Stimulated activated CD4-positive, alpha-beta T cell treated with anti-CD3 and anti-CD28 coated beads, Interleukin-2, amount 100 ng/mL, for 4 hours (primary cell): ENCODE measurements around the gene XPOT.
A peak's percentile ranks its signal among the peaks of the same experiment; 100 is the strongest.

Experiments used
- DNase-seq: peaks from one replicate; pipeline ENCODE4 v3.0.0-alpha.2; 2020; ENCODE audit warnings: low read depth

The XPOT gene

DNA sequence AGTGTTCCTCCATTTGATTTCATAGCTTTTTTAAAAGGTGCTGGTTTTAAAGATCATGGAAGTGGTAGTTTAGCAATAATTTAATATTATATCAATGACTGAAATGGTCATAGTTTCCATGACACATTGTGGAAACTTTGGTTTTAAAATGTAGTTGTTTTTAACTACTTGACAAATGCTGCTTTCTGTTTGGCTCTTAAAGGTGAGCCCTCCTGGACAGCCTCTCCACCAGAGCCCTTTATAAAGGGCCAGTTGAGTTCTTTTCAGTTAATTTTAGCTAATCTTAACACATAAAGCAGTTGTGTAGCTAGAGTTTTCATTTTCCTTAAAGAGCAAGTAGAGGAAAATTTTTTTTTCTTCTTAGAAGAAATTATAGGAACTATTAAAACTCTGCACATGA lies 14.0 kb downstream of the XPOT start:
- DNase-seq: no peak

DNA sequence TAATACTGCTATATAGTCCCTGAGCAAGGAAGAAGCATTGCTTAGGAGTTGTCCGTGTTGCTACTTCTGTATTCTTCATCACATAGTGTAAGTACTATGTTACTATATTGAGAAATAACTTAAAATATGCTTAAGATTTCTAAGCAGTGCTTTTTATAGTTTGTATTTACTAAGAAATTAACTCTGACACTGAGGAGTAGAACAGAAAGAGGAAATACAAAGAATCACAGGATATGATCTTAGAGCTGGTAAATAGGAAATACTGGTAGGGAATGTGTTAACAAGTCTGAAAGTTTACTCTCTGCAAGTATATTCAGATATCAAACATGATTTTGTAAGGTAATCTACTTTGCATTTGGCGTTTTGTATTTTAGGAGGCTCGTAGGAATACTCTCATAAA lies 15.5 kb downstream of the XPOT start:
- no peak for DNase-seq

DNA sequence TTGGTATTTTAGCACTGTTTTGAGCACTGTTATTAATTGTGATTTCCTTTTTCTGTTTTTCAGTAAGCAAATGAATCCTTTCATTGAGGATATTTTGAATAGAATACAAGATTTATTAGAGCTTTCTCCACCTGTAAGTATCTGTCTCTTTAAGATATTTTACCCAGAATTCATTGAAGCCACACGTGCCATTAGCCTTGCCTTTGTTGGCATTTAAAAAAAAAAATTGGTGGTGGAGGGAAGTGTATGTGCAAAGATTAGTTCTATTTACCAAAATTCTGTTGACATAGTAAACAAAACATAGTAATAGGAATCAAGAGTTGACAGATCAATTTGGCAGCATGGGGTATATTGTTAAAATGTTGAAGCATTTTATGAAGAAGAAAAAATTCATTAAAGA lies 23.8 kb downstream of the XPOT start:
- no peak for DNase-seq

DNA sequence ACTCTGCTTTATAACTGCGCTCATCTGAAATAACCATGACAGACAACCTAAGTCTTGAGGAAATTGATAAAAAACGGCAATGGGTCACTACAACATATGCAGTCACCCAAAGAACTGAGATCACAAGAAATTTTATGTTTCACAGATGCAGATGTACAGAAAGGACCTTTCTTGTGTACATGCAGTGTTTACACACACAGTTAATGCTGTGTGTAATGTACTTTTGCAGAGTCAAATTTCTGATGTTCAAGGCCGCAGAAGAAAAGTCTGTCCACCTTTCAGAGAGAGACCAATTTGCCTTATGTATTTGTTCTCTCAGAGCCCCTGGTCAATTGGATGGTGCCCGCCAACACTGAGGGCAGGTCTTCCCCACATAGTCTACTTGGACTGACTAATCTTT lies 24.8 kb downstream of the XPOT start:
- DNase-seq: no peak

DNA sequence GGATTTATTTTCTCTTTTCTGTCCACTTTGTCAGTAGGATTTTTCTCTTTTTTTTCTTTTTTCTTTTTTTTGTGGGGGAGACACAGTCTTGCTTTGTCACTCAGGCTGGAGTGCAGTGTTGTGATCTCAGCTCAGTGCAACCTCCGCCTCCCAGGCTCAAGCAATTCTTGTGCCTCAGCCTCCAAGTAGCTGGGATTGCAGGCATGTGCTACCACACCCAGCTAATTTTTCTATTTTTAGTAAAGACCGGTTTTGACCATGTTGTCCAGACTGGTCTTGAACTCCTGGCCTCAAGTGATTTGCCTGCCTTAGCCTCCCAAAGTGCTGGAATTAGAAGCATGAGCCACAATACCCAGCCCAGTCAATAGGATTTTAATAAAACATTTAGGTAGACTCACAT lies 26.7 kb downstream of the XPOT start:
- DNase-seq: no peak

DNA sequence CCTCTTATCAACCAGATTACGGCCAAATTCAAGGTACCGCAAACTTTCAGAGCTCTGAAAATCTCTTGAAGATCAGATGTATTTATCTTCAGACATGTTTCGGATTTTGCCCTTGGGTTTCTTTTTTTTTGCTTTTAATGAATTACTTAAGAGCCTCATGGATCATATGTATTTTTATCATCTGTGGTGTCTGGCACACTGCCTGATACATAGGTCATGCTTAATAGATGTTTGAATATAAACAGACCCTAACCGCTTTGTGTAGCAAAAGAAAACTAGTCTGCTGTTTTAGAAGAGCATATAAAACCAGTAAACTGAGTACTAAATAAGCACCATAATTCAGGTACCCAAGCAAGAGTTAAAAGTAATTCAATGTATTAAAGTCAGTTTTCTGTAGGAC lies 27.6 kb downstream of the XPOT start:
- no peak for DNase-seq

DNA sequence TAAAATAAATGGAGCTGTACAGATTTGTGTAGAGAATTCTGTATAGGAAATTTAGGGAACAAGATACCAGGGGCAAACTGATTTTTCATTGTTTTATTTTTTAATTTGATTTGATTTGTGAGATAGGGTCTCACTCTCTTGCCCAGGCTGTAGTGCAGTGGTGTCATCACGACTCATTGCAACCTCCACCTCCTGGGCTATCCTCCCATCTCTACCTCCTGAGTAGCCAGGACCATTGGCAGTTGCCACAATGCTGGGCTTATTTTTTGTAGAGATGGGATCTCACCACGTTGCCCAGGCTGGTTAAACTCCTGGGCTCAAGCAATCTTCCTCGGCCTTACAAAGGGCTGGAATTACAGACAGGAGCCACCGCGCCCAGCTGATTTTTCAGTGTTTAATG lies 29.7 kb downstream of the XPOT start:
- DNase-seq: no peak

DNA sequence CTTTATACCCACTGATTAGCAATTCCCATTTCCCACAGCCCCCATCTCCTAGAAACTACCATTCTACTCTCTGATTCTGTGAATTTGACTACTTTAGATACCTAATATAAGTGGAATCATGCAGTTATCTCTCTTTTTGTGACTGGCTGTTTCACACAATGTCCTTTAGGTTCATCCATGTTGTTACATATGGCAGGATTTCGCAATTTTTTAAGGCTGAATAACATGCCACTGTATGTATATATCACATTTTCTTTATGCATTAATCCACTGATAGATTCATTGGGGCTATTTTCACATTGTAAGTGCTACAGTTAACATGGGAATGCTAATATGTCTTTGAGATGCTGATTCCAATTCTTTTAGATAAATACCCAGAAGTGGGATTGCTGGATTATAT lies 35.9 kb downstream of the XPOT start:
- DNase-seq: no peak

DNA sequence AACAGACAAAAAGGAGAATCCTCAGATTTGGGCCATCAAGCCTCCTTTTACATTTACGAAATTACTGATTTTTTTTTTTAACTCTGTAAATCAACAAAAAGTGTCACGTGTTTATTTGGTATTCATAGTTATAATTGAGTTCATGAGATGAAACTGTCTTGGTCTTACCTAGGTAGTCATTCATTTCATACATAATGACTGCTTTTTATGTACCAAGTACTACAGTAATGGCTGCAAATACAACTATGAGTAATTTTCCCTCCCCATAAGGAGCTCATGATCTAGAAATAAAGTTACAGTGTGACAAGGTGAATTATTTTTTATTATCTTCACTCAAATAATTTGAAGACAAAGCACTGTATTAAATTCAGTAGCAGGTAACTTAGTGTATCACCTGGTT lies 41.3 kb downstream of the XPOT start:
- DNase-seq: no peak

DNA sequence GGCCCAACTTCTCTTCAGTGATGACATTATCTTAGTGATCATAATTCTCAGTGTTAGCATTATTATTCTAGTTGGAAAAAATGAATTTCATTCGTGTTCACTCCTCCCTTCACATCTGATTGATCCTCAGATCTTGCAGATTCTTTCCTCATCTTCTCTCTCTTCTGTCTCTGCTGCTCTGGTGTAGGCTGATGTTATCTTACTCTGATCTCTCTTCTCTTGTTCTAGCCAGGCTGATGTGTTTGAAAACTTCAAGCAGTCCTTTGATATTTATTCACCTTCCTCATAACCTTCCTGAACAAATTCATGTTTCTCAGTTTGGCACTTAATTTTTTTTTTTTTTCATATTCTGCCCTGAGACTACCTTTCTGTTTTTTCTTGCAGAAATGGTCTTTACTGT lies 42.1 kb downstream of the XPOT start:
- DNase-seq: no peak

DNA sequence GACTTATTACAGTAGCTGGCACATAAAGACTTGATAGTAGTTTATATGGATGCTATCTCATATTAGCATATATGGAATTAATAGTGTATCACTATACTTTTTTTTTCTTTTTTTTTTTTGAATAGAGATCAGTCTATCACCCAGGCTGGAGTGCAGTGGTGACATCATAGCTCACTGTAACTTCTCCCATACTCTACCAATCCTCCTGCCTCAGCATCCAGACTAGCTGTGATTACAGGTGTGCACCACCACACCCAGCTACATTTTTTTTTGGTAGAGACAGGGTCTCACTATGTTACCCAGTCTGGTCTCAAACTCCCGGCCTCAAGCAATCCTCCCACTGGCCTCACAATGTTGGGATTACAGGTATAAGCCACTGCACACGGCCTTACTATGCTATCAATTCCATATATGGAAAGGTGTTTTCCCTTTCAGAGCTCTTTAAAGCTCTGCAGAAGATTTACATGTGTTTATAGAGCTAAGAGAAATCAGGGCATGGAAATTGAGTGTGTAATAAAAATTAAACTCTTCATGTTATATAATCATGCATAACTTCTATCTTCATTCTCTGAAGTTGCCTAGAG lies 46.0 kb downstream of the XPOT start:
- no peak for DNase-seq

DNA sequence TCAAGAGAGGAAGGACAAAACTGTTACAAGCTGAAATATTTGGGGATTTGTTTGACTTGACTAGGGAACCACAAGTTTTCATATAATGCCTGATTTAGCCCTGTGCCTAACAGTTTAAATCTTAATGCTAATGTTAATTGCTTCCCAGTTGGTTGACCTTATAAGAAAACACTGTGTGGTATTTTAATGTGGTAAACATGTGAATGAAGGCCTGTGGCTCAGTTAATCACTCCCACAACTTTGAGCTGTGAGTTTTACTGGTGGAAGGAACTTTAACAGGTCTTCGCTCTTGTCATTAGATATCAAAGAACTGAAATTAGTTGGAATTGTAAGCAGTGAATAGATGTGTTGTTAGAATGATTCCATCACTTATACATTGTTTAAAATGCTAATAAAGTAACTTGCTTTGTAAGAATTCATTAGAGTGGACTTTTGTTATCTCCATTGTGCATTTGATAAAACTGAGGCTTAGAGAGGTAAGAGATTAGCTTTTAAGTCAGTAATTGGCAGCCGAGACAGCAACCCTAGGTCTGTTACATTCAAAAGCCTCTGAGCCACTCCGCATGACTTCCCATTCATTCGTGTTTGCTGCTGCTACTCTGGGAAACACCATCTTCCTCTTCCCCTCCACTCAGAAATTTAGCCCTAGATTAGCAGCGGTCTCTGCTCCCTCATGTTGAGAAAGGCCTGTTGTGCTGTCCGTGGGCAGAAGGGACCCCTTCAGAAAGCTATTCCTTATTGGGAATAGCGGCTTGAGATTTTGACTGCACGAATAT lies 46.7 kb downstream of the XPOT start:
- no peak for DNase-seq

DNA sequence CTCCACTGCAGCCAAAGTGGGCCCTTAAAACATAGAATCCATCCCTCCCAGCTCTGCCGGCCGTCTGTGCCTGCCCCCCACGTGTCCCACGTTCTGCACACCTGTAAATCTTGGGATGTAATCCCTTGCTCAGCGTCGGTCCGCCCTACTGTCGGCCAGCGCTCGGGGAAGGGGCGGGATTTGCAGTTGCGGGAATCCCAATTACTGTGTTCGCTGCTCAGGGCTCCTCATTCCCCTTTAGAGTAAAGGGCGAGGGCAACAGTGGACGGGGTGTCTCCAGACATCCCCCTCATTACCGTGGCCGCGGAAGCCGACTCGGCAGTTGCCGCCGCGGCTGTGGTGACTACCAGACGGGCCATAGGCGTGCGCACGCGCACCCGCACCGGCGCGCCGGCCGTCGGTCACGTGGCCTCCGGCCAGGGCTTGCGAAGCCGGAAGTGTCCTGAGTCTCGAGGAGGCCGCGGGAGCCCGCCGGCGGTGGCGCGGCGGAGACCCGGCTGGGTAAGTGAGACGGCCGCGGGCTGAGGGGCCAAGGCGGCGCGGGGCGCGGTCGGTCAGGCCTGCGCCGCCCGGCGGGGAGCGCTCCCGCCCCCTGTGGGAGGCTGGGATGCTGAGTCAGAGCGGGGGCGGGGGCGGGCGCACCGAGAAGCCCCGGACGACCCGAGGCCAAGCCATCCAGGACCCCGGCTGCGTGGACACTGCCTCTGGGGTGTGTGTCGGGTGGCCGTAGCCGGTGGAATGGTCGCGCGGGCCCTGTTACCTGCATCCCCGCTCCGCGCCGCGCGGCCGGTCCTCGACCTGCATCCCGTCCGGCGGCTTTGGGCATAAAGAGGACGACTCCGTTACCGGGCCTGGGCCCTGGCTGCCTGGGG lies 47.7 kb downstream of the XPOT start, which contains the start of gene TBK1:
TSS of gene TBK1 (plus strand) at position 434 of the 872 bp plus-strand sequence. CDS start 3,751 bp downstream, outside the sequence.
- peak; percentile 39 for DNase-seq

DNA sequence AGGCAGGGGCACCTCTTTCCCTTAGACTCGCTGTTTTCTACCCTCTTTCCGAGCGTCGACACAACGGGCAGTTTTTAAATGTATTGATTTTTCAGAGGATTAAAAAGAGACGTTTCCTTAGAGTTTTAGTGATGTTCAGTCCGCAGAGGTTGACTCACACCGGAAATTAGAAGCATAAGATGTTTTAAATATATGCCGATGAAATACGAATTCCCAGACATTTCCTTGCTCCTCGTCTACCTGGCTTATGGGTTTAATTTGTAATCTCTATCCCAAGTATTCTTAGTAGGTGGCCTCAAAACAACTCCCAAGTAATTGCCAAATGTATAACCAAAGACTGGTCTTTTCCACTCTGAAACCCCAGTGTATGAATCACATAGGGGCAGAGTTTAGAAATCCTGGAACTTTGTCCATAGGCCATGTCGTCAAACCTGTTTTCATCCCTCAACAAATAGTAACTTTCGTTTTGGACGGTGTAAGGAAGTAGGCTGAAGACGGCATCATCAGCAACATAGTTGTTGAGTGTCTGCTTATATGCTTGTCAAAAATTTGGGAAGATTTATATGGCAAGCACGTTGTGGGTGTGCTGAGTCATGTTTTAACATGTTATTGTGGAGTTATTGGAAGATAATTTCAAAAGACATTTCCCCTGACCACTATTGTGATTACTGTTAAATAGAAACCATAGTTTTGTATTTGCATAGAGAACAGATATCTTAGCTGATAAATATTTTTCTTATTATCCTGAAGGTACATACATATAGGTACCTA lies 48.6 kb downstream of the XPOT start:
- no peak for DNase-seq

DNA sequence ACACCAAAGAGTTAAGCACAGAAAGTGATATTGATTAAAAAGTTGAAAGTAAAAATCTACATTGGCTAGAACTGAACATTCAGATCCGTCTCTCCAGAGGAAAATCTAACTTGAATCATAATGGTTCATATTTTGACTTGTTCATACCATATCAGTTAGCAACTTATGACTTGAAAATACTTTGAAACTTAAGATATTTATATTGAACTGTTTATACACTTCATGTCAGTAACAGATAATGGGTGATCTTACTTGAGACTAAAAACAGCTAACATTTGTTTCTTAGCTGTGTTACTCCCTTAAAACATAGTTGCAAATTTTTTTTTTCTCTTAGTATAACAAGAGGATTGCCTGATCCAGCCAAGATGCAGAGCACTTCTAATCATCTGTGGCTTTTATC lies 51.3 kb downstream of the XPOT start:
- DNase-seq: no peak

DNA sequence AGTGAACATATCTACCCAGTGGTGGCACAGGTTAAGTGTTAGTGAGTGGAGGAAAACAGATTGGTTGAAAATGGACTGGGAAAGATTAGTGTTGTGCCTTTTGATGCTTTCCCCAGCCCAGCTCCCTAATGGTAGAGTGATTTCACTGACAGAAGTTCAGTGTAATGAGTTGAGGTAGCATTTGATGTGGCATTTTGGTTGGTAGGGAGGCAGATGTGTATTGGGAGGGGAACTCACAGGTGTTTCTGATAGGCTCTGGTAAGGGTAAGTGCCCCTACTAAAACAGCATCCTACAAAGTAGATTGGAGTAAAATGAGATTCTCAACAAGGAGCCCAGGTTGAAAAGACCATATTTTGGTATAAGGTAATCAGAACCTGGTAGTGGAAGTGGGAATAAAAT lies 51.9 kb downstream of the XPOT start:
- no peak for DNase-seq

DNA sequence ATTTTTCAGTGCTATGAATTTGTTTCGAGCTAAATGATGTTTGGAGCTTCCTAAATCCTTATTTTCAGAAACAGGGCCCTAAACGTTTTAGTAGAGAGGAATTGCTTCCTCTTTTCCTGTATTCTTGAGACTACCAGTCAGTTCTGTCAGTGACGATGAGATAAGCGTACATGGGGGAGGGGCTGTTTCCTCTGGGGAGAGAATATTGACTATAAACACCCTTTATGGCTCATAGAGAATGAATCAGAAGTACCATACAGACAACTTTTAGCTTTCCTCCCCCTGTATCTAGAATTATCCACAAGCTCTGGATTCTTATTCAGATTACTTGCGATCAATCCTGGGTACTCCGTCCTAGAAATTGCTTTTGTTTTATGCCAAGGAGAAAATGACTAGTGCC lies 52.8 kb downstream of the XPOT start:
- DNase-seq: peak; percentile 57

DNA sequence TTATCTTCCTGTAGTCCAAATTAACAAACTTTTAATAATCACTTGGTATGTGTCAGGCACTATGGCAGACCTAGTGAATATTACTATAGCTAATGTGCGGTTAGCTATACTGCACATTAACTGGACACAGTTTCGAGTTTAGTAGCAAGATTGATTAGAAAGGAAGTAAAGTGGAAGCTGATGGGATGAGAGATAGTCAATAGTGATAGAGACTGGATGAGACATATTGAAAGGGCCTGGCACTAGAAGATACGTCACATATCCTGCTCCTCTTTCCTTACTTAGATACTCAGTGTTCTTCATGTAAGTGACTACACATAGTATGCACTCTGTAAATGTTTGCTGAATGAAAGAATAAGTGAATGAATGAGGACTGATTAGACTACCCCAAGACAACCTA lies 53.3 kb downstream of the XPOT start:
- DNase-seq: no peak

DNA sequence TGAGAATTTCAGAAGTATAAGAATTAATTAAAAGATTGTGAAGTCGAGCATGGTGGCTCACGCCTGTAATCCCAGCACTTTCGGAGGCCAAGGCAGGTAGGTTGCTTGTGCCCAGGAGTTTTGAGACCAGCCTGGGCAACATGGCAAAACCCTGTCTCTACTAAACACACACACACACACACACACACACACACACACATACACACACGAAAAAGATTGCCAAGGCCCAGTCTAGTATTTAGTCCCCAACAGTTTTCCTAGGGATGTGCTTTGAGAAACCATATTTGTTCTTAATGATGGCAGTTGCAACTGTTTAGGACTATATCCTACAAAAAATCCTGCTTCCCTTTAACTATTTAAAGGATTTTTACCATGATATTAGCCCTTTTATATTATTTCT lies 53.7 kb downstream of the XPOT start:
- DNase-seq: no peak

DNA sequence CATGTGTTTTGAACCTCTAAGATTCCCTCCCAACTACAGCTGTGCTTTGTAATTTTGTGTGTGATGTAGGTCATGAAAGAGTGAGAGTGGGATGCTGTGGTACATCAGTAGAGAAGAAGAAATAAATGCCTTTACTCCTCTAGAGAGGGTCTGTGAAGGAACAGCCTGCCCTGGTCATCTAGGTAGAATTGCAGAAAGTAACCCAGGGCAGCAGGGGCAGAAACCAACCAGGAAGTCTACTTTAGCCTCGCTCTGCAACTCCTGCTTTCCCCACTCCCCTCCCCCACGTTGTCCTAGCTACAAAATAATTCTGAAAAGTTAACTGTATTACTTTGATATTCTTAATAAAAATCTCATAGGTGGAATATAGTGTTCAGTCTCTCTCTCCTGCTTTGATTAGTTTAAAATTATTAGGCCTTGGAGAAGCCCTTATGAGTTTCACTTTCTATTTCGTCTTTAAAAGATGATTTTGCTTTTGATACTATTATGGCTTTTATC lies 55.3 kb downstream of the XPOT start:
- no peak for DNase-seq

DNA sequence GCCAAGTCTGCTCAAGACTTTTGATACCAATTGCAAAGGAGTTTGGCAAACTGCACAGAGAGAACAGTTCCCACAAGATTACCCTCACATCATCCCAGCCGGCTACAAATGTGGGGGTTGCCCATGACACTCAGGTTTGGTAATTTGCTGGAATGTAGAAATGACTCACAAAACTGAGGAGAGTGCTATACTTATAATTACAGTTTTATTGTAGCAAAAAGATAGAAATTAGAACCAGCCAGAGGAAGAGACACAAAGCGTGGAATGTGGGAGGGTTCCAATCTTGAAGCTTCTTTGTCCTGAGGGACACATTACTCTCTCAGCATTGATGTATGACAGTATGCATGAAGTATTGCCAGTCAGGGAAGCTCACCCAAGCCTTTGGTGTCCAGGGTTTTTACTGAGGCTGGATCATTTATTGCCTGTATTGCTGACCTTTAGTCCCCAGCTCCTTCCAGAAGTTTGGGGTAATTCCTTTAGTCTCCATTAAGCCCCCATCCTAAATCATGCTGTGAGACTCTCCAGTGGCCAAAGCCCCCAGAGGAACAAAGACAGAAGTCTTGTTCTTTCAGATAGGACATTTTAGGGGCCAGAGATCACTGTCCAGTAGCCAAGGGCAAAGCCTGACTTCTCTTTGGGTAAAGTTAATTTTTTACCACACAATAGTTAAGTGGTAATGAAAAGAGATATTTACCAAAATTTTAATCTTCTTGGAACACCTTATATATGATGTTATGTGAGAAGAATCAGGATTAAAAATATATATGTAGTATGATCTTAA lies 57.6 kb downstream of the XPOT start:
- no peak for DNase-seq
